ENCODE measurements around the gene TCF15.

Gene TCF15

DNA sequence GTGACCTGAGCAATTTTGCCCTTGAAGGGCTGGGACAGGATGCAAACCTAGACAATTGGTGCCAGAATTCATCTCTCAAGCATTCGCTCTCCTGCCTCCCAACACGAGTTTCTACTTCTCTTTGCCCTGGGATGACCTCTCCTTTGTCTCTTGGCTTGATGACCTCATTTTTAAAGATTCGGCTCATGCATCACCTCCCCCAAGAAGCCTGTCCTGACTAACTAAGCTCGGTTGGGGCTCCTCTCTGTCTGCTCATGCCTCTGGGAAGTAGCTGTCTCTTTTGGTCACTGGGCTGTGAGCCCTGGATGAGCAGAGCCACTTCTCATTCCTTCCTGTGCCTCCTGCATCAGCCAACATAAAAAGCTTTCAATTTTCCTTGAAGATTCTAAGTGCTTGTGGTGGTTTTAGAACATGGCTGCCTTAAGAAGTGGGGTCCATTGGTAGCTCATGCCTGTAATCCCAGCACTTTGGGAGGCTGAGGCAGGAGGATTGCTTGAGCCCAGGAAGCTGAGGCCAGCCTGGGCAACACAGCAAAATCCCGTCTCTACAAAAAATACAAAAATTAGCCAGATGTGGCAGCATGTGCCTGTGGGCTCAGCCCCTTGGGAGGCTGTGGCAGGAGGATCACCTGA lies 11.1 kb upstream of the TCF15 start:
- H3K27ac ChIP-seq = no peak overlapping the region
- TF ChIP-seq Cebpa-rat (IDR thresholded peaks at IDR 0.05) = no peak

DNA sequence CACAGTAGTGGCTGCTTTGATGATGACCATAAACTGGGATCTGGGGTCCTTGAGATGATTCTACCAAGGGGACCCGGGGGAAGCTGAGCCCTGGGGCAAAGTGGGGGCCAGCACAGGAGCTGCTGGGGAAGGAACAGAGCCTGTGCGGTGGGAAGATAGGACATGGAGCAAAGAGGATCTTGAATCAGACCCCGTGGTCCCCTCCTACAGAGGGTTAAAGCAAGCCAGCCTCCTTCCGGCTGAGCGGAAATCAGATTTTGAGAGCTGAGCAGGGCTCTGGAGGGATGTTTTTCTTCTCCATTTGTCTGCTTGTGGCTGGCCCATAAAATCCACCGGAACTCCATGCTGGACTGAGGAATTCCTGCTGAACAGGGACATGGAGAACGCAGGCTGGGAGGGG lies 10.1 kb upstream of the TCF15 start:
- peaks cover 9 to 19% (median 13%) of the 10 kb centered on the region in 11 experiments for H3K9me3 ChIP-seq (replicated peaks in 1 of 11)
- TF ChIP-seq Cebpa-rat (IDR thresholded peaks at IDR 0.05) = no peak
- no peak overlapping the region for H3K4me3 ChIP-seq
- no peak overlapping the region for H3K4me2 ChIP-seq
- H4K20me1 ChIP-seq = no peaks in the 10 kb centered on the region
- no peak overlapping the region for H3K9ac ChIP-seq
- peaks cover 9 to 41% (median 15%) of the 10 kb centered on the region in 10 experiments; a peak in 19 of 20 replicates for H3K4me1 ChIP-seq
- H3K27me3 ChIP-seq = no peaks in the 10 kb centered on the region
- H3K36me3 ChIP-seq = no peaks in the 10 kb centered on the region
- no peak overlapping the region for H3K27ac ChIP-seq

More for the DNA sequence above, 11.1 kb upstream of the TCF15 start:
- H3K9ac ChIP-seq = no peak overlapping the region
- H3K4me1 ChIP-seq = peaks cover 2 to 34% (median 9%) of the 10 kb centered on the region in 10 experiments; a peak in 19 of 20 replicates
- H3K36me3 ChIP-seq = no peaks in the 10 kb centered on the region
- no peaks in the 10 kb centered on the region for H3K27me3 ChIP-seq
- no peaks in the 10 kb centered on the region for H4K20me1 ChIP-seq
- H3K9me3 ChIP-seq (replicated peaks in 1 of 11) = peaks cover 9 to 29% (median 14%) of the 10 kb centered on the region in 11 experiments
- H3K4me2 ChIP-seq = peak overlapping the region in 1 of 11 experiments; percentile 22; a peak in 1 of 22 replicates
- no peak overlapping the region for H3K4me3 ChIP-seq

DNA sequence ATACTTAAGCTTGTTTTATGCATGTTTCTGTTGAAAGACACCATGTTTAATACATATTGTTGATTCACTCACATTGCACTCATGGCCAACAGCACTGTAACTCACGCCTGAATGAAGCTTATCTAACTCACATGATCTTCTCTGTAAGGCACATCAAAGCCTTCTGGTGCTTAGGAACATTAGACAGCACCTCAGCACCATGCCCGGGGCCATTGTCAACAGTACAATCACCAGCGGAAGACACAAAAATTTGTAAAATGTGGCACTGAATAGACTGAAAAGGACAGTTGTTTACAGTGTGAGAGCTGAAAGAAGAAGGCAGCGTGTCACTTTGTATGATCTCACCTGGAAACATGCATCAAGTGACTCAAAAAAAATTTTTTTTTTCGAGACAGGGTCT lies 8.9 kb upstream of the TCF15 start:
- no peaks in the 10 kb centered on the region for H4K20me1 ChIP-seq
- no peaks in the 10 kb centered on the region for H3K36me3 ChIP-seq
- H3K9me3 ChIP-seq (replicated peaks in 1 of 11) = peaks cover 9 to 18% (median 13%) of the 10 kb centered on the region in 11 experiments
- no peak overlapping the region for H3K4me3 ChIP-seq
- no peak overlapping the region for H3K9ac ChIP-seq
- no peak overlapping the region for H3K27ac ChIP-seq
- no peak overlapping the region for H3K4me2 ChIP-seq
- no peak for TF ChIP-seq Cebpa-rat (IDR thresholded peaks at IDR 0.05)
- peaks cover 9 to 36% (median 16%) of the 10 kb centered on the region in 10 experiments; a peak in 19 of 20 replicates for H3K4me1 ChIP-seq
- H3K27me3 ChIP-seq = no peaks in the 10 kb centered on the region

DNA sequence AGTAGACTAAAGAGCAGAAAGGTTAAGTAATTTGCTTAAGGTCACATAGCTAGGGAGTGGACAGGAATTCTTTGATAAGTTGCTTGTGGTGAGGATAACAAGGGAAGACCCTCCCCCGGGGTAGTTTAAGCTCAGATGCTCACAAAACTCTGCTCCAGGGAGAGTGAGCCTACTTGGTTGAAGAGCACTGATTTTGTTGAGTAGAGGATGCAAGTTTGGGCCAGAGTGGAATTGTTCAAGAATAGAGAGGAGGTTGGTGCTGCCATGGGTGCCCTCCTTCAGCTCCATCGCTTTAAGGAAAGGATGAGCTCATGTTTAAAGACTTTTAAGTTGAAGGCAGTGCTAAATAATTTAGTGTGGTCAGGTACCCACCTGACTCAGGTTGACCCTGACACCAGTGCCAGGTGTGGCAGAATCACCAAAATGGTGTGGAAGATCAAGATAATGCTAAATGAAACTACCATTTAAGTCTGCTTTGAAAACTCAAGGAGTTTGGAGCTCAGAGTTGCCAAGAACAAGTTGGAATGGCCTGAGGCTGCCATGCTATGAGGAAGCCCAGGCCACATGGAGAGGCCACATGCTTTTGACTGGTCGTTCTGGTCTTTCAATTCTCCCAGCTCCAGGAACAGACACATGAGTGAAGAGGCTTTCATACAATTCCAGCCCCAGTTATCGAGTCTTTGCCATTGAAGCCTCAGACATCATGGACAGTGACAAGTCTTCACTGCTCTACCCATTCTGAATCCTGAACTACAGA lies 8.0 kb upstream of the TCF15 start:
- TF ChIP-seq Cebpa-rat (IDR thresholded peaks at IDR 0.05) = no peak
- Histone ChIP-seq H3K27ac (no peak overlapping the region), H3K4me1 (peaks cover 9 to 27% (median 14%) of the 10 kb centered on the region in 10 experiments; a peak in 19 of 20 replicates), H4K20me1 (no peaks in the 10 kb centered on the region), H3K4me2 (no peak overlapping the region), H3K4me3 (no peak overlapping the region), H3K27me3 (peaks cover 0 to 9% (median 3%) of the 10 kb centered on the region in 11 experiments; a peak in 17 of 22 replicates), H3K36me3 (no peaks in the 10 kb centered on the region), H3K9ac (no peak overlapping the region), H3K9me3 (replicated peaks in 1 of 11) (peaks cover 9 to 18% (median 13%) of the 10 kb centered on the region in 11 experiments)

DNA sequence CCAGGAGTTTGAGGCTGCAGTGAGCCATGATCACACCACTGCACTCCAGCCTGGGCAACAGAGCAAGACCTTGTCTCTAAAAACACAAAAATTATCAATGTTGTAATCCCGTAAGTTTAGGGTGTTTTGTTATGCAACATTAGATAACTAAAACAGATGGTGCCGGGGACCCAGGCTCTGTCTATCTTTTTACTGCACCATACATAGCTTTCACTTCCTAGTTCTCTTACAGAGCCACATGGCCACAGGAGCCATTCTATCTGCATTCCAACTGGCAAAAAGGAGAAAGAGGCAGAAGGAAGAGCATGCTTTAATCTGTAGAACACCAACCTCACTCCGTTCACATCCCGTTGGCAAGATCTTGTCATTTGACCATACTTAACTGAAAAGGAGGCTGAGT lies 5.4 kb upstream of the TCF15 start:
- peak overlapping the region in 8 of 11 experiments; percentile 7 to 61 (median 32); a peak in 11 of 22 replicates for H3K4me2 ChIP-seq
- H3K36me3 ChIP-seq = no peaks in the 10 kb centered on the region
- H3K27ac ChIP-seq = peak overlapping the region in 3 of 11 experiments; percentile 6 to 37 (median 31); a peak in 4 of 22 replicates
- H4K20me1 ChIP-seq = peaks cover 0 to 13% (median 0%) of the 10 kb centered on the region in 11 experiments; a peak in 4 of 22 replicates
- no peak overlapping the region for H3K4me3 ChIP-seq
- H3K27me3 ChIP-seq = peaks cover 24 to 35% (median 29%) of the 10 kb centered on the region in 11 experiments
- H3K9me3 ChIP-seq (replicated peaks in 1 of 11) = peaks cover 9 to 18% (median 13%) of the 10 kb centered on the region in 11 experiments
- peaks cover 17 to 32% (median 22%) of the 10 kb centered on the region in 10 experiments for H3K4me1 ChIP-seq
- H3K9ac ChIP-seq = no peak overlapping the region
- 0 out of 22 replicates have a peak, but pooled peaks of 1 of the 11 experiments have one; percentile 12 for TF ChIP-seq Cebpa-rat (IDR thresholded peaks at IDR 0.05)

- Histone ChIP-seq H3K9ac (peak overlapping the region in 4 of 11 experiments; percentile 10 to 42 (median 38); a peak in 2 of 22 replicates), H3K27ac (no peak overlapping the region), H3K27me3 (peaks cover 36 to 56% (median 48%) of the 10 kb centered on the region in 11 experiments), H3K4me3 (peak overlapping the region in 4 of 10 experiments; percentile 1 to 37 (median 28); a peak in 4 of 20 replicates), H3K4me1 (peaks cover 17 to 36% (median 23%) of the 10 kb centered on the region in 10 experiments), H3K4me2 (peak overlapping the region in 10 of 11 experiments; percentile 13 to 76 (median 61); a peak in 19 of 22 replicates), H4K20me1 (peaks cover 0 to 13% (median 0%) of the 10 kb centered on the region in 11 experiments; a peak in 5 of 22 replicates), H3K36me3 (no peaks in the 10 kb centered on the region), H3K9me3 (replicated peaks in 1 of 11) (peaks cover 0 to under 1% (median 0%) of the 10 kb centered on the region in 11 experiments; a peak in 1 of 22 replicates)
- no peak for TF ChIP-seq Cebpa-rat (IDR thresholded peaks at IDR 0.05)
Observed at GRCh38 chr20:611843-612185, 1.7 kb upstream of the TCF15 start.

- Histone ChIP-seq H3K27ac (no peak overlapping the region), H3K9ac (peak overlapping the region in 4 of 11 experiments; percentile 10 to 42 (median 38); a peak in 2 of 22 replicates), H3K4me1 (peaks cover 15 to 33% (median 20%) of the 10 kb centered on the region in 10 experiments), H3K9me3 (replicated peaks in 1 of 11) (no peaks in the 10 kb centered on the region), H3K4me3 (peak overlapping the region in 4 of 10 experiments; percentile 1 to 37 (median 28); a peak in 4 of 20 replicates), H4K20me1 (peaks cover 0 to 13% (median 0%) of the 10 kb centered on the region in 11 experiments; a peak in 5 of 22 replicates), H3K27me3 (peaks cover 36 to 56% (median 48%) of the 10 kb centered on the region in 11 experiments), H3K36me3 (no peaks in the 10 kb centered on the region), H3K4me2 (peak overlapping the region in 10 of 11 experiments; percentile 13 to 76 (median 61); a peak in 19 of 22 replicates)
- TF ChIP-seq Cebpa-rat (IDR thresholded peaks at IDR 0.05) = no peak
Observed at GRCh38 chr20:611047-611842, 1.1 kb upstream of the TCF15 start.

GRCh38 chr20:609371-609964 lies 641 bp downstream of the TCF15 start:
- no peak for TF ChIP-seq Cebpa-rat (IDR thresholded peaks at IDR 0.05)
- Histone ChIP-seq H3K4me3 (no peak overlapping the region), H3K9ac (no peak overlapping the region), H3K27ac (no peak overlapping the region), H3K4me1 (peaks cover 6 to 26% (median 11%) of the 10 kb centered on the region in 10 experiments; a peak in 16 of 20 replicates), H4K20me1 (peaks cover 0 to 13% (median 0%) of the 10 kb centered on the region in 11 experiments; a peak in 5 of 22 replicates), H3K9me3 (replicated peaks in 1 of 11) (no peaks in the 10 kb centered on the region), H3K36me3 (no peaks in the 10 kb centered on the region), H3K4me2 (no peak overlapping the region), H3K27me3 (peaks cover 36 to 56% (median 48%) of the 10 kb centered on the region in 11 experiments)
